ENCODE measurements around the gene HAP1. TPM values are rescaled to one million over a fixed set of nuclear protein-coding genes. Genes with fewer than 3 reads are reported as not detected.
A peak's percentile ranks its signal among the peaks of the same experiment; 100 is the strongest.

The HAP1 gene
- total and polyA plus RNA-seq, 2 of the 8 experiments (the other 6 are each of a cell fraction or from before 2014, with no cell fraction given), result 2.3 to 3.6 TPM

DNA sequence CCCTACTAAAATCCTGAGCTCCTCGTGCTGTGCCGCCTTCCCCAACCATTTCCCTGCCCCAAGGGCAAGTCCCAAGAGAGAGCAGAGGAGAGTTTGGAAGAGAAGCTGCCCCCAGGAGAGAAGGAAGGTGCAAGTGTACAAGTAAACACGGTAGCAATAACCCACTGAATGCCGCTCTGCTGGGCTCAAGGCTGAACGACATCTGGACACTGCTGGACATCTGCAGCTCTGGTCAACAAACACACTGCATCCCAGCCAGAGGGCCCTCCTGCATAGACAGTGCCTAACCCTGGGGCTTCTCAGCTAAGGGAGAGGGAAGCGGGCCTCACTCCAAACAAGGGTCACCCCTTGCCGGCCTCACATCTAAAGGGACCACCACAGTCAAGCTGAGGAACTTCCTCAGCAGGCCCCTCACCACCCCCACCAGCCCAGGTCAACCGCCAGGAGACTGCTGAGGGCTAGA is 39.3 kb upstream of the HAP1 start:
- Histone ChIP-seq H2AK5ac (ENCODE audit: low read depth, low read length) (peak overlapping the region; percentile 11; the same call in 1 of the 2 replicates), H3K79me1 (ENCODE audit: low read depth, low read length) (peaks cover 19% of the 10 kb centered on the region), H3K14ac (ENCODE audit: insufficient read length) (no peak overlapping the region), H3K4me3 (ENCODE audit: extremely low read depth in 1 of 4, insufficient read depth in 2 of 4, low read depth in 3 of 4, low read length in 4 of 4) (no peak overlapping the region), H3K9me3 (ENCODE audit: insufficient read depth in 2 of 2, low read depth in 1 of 2, low read length in 1 of 2) (no peaks in the 10 kb centered on the region), H4K5ac (ENCODE audit: insufficient read length, low read depth, low read length) (no peak overlapping the region), H2AFZ (ENCODE audit: low read length) (no peak overlapping the region), H3K23me2 (ENCODE audit: low read depth, low read length) (no peaks in the 10 kb centered on the region; the same call in 1 of the 2 replicates), H2BK20ac (ENCODE audit: low read length) (peak overlapping the region; percentile 89; the same call in 1 of the 2 replicates), H3K9ac (replicated peaks in 1 of 4; ENCODE audit: extremely low read depth in 1 of 4, low read depth in 3 of 4, low read length in 3 of 4) (peak overlapping the region in 1 of 4 experiments; percentile 38; a peak in 1 of 7 replicates), H4K20me1 (replicated peaks in 1 of 2; ENCODE audit: control insufficient read depth in 1 of 2, insufficient read depth in 2 of 2, low read length in 2 of 2) (peaks cover 6 to 23% of the 10 kb centered on the region in 2 experiments), H3K4me2 (ENCODE audit: insufficient read depth in 1 of 2, low read depth in 2 of 2, low read length in 2 of 2) (peak overlapping the region in 1 of 2 experiments; percentile 37; a peak in 1 of 4 replicates), H3K18ac (ENCODE audit: extremely low read depth, low read length) (no peak overlapping the region; the same call in 1 of the 2 replicates), H3K56ac (replicated peaks; ENCODE audit: insufficient read length, low read depth, low read length) (no peak overlapping the region), H2BK15ac (ENCODE audit: low read length) (peak overlapping the region; percentile 75; the same call in 1 of the 2 replicates), H4K91ac (replicated peaks; ENCODE audit: insufficient read length, low read length) (no peak overlapping the region), H3K36me3 (ENCODE audit: control insufficient read depth in 2 of 4, insufficient read depth in 4 of 4, low read length in 3 of 4) (peaks cover 6 to 20% (median 17%) of the 10 kb centered on the region in 4 experiments; a peak in 5 of 8 replicates), H3K27ac (ENCODE audit: low read depth, low read length) (no peak overlapping the region), H2BK5ac (ENCODE audit: low read depth, low read length) (peak overlapping the region; percentile 88), H3K27me3 (replicated peaks in 1 of 4; ENCODE audit: control insufficient read depth in 3 of 4, extremely low read depth in 1 of 4, insufficient read depth in 3 of 4, low read length in 3 of 4) (no peaks in the 10 kb centered on the region), H3K4ac (replicated peaks; ENCODE audit: insufficient read length, low read depth, low read length) (no peak overlapping the region), H3K79me2 (ENCODE audit: control insufficient read depth in 1 of 2, insufficient read depth in 2 of 2, low read length in 2 of 2) (peaks cover 0 to 35% of the 10 kb centered on the region in 2 experiments; a peak in 2 of 4 replicates), H3K4me1 (replicated peaks in 1 of 4; ENCODE audit: control insufficient read depth in 3 of 4, insufficient read depth in 4 of 4, low read length in 3 of 4) (peaks cover 0 to 51% (median 34%) of the 10 kb centered on the region in 4 experiments; a peak in 6 of 7 replicates), H2BK120ac (replicated peaks; ENCODE audit: low read depth, low read length) (no peak overlapping the region), H4K8ac (ENCODE audit: extremely low read depth, insufficient read depth, low read length) (no peak overlapping the region), H3K23ac (ENCODE audit: insufficient read length) (no peak overlapping the region), H2BK12ac (ENCODE audit: low read depth, low read length) (peak overlapping the region; percentile 90; the same call in 1 of the 2 replicates)
- DNase-seq (ENCODE audit: low read depth in 1 of 2, low spot score in 2 of 2), result no peak
- 88% methylated on average over 8 of the region's 8 CpGs; no CpG with 5 or more reads in 1 of the 2 experiments for WGBS, 2 experiments (ENCODE audit: extremely low coverage in 1 of 2, insufficient coverage in 1 of 2, insufficient read length in 1 of 2, insufficient replicate concordance in 2 of 2, low coverage in 1 of 2, low lambda C conversion rate in 2 of 2, missing lambda C conversion rate in 1 of 2)
- ChIA-PET POLR2A (ENCODE audit: partially characterized antibody) (interaction anchor here (0.7 to 7.5 kb wide), 11 partner anchors 12 to 91 kb away, joined by 3 to 83 read pairs (median 4); partner anchors contain the start of genes EIF1, JUP and KLHL11), CTCF (ENCODE audit: partially characterized antibody) (interaction anchor here (1.1 to 5.3 kb wide), 11 partner anchors 10 to 38 kb away, joined by 3 to 33 read pairs (median 8); partner anchors contain the start of genes JUP and P3H4)
- TF ChIP-seq NRF1 (IDR thresholded peaks at IDR 0.05; ENCODE audit: low read depth, low read length) (no peak), SAP30 (IDR thresholded peaks at IDR 0.05; ENCODE audit: insufficient read depth, insufficient replicate concordance, low read length) (no peak), KDM5A (IDR thresholded peaks at IDR 0.05; ENCODE audit: low read length) (no peak), EZH2 (IDR thresholded peaks at IDR 0.05; ENCODE audit: low read depth, low read length, severe bottlenecking) (no peak)
- FAIRE-seq, result no peak

Data from H1 (cell line).